GM12801 (cell line): ENCODE results near the gene GNPAT.

Experiments
- TF ChIP-seq, protein P1 (sequence below): IDR thresholded peaks from one replicate; pipeline ENCODE4 v1.5.1; 2011; ENCODE audit warnings: control low read depth; ENCODE audit not compliant: insufficient read length; ENCODE audit errors: extremely low read depth

The GNPAT gene

DNA sequence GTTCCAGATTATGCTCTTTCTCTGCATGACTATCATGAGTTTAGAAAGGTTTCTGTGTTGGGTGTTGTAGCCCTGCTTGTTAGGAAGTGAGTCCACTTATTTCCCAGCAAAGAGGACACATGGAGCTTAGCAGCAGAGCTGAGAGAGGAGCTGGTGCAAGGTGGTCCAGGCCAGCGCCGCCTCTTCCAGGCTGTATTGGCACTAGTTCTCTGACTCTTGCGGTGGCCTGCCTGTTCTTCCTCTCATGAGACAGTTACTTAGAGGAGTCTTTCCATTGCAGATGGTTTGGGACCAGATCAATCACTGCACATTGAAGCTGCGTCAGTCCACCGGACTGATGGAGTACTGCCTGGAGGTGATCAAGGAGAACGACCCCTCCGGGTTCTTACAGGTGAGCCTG, 41.1 kb upstream of the GNPAT start:
- TF ChIP-seq, protein P1, sequence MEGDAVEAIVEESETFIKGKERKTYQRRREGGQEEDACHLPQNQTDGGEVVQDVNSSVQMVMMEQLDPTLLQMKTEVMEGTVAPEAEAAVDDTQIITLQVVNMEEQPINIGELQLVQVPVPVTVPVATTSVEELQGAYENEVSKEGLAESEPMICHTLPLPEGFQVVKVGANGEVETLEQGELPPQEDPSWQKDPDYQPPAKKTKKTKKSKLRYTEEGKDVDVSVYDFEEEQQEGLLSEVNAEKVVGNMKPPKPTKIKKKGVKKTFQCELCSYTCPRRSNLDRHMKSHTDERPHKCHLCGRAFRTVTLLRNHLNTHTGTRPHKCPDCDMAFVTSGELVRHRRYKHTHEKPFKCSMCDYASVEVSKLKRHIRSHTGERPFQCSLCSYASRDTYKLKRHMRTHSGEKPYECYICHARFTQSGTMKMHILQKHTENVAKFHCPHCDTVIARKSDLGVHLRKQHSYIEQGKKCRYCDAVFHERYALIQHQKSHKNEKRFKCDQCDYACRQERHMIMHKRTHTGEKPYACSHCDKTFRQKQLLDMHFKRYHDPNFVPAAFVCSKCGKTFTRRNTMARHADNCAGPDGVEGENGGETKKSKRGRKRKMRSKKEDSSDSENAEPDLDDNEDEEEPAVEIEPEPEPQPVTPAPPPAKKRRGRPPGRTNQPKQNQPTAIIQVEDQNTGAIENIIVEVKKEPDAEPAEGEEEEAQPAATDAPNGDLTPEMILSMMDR: no peak

DNA sequence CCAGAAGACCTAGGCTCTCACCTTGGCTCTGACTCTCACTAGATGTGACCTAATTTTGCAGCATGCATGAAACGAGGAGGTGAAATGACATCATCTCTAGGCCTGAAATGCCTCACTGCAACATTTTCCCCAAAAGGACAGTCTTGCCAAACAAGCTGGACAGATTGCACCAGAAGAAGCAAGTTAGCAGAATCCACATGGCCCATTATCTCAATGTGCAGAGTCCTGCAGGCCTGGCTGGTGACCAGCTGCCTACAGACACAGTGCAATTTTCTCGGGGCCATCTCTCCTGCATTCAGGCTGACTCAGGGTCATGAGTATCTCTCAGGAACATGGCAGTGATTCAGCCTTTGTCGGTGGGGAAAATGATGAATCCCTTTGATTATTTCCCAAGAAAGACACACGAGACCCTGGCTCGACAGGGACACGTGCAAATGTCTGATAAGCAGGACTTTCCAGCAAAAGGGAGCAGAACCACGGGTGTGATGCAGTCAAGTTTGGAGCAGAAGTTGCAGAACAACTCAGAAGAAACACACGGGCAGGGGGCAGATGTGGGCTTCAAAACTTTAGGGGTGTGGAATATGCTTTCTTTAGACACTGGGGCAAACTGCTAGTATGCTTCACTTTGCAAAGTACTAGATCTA, 40.5 kb upstream of the GNPAT start:
- TF ChIP-seq, protein P1: no peak

DNA sequence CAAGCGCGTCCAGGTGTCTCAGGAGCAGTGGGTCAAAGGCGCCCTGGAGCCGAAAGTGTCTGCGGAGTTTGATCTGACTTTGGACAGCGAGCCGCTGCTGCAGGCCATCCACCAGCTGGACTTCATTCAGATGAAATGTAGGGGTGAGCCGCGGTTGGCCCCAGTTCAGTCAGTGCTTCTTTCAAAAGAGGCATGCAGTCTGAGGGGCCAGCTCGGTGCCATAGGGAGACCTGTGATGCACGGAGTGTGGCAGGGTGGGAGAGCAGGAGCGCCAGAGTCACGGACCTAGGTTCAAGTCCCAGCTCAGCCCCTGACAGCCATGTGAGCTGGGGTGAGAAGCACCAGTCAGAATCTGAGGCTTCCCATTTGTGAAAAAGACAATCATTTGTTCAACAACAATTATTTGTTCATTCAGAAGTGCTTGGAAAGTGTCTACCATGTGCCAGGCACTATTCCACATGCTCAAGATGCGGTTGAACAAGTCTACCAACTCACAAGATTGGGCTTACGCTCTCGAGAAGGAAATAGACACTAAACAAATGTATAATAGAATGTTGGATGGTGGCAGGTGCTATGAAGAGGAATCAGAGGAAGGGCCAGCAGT, 39.5 kb upstream of the GNPAT start:
- TF ChIP-seq, protein P1: no peak

DNA sequence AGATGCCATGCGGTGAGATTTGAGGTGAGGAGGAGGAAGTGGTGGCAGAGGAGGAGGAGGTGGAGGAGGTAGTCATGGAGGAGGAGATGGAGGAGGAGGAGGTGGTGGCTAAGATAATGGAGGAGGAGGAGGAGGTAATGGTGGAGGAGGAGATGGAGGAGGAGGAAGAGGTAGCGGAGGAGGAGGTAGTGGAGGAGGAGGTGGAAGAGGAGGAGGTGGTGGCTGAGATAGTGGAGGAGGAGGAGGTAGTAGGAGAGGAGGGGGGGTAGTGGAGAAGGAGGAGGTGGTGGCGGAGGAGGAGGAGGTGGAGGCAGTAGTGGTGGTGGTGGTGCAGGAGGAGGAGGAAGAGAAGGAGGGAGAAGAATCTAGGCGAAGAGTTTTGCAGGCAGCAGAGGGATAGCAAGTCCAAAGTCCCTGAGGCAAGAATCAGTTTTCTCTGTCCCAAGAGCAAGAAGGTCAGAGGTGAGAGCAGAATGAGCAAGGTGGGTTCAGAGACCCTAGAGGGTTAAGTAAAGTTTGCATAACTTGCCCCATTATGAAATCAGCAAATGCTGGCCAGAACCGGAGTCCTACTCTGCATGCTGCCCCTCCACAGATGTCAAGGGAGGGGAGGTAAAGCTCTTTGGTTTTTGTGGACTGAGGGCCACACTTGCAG, 38.9 kb upstream of the GNPAT start:
- TF ChIP-seq, protein P1: no peak

DNA sequence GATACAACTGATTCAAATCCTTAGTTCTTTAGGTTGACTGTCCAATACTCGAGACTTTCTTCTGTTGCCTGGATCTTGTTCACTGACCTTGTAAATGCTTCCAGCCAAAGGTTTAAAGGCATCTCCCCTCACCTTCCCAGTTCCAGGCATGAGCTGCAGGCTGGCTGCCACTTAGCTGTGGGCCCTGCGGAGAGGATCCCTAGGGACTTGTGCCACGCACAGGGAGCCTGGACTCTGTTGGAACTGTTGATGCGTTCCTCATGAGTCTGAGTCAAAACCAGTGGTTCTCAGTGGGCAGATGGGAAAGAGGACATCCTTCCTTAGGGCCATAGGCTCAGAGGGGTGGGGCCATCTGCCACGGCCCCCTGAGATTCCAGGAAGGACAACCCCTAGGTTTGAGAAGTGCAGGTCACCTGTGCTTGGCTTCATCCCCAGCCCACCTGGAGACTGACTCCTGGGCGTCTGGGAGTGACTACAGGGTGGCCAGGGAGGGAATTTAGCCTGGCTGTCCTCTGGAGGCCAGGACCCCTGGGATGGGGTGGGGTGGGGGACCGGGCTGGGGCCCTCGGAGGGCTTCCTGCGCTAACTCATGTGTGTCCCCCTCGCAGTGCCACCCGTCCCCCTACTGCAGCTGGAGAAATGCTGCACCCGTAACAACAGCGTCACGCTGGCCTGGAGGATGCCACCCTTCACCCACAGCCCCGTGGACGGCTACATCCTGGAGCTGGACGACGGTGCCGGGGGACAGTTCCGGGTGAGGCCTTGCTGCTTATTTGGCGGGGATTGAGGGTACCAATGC, 37.6 kb upstream of the GNPAT start:
- TF ChIP-seq, protein P1: no peak

DNA sequence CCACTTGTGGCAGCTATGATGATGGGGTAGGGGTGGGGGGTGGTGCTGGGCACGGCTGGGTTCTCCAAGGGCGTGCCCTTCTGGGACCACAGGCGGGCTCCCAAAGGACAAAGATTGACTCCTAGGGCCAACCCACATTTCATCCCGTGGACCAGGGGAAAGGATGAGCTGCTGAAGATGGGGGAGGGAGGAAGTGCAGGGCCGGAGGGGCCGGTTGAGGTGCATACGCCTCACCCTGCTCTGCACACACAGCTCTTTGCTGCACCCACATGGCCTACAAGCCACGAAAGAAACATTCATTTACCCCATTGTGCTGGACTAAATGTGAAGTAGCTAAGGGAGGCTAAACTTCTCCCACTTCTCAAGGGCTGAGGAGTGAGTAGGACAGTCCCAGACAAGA, 34.2 kb upstream of the GNPAT start:
- TF ChIP-seq, protein P1: no peak

DNA sequence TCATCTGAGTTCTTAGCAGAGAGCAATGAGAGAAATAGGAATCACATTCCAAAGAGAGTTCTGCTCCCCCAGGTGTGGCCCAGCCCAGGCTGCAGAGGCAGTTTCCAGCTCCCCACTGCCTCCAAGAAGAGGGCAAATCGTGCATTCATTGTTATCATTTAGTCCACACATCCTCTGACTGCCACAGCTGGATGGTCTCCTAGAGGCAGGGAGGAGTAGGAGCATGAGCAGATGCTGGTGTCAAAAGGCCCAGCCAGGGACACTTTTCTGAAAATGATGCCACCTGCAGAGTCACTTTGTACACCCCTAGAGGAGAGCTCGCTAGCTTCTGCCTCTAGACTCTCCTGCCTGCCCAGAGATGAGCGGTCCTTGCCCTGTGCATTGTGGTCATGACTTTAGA, 33.6 kb upstream of the GNPAT start:
- TF ChIP-seq, protein P1: no peak
